Kidney (tissue), 14 donors: ENCODE measurements around the gene TMEM107. TPM values are rescaled to one million over a fixed set of nuclear protein-coding genes. Genes with fewer than 3 reads are reported as not detected.
A peak's percentile ranks its signal among the peaks of the same experiment; 100 is the strongest.
"Not testable (repeated sequence)": the region's sequence is repeated elsewhere in the genome, so short reads cannot be mapped to it uniquely, and the experiment has no call there.

Source experiments
- DNase-seq, 5 donors: peaks; one replicate each; pipeline ENCODE4 v3.0.0-alpha.2; 2013 to 2020
- FAIRE-seq: peaks from 2 replicates; lab custom pipeline; 2012; peaks lifted over from hg19 to GRCh38; lab: Jason Lieb, UNC
- H3K27ac ChIP-seq, 2 donors: one replicate each; pipeline ENCODE4 v1.7.0; 2013; ENCODE audit warnings: low read depth in 2 of 2, low read length in 2 of 2, inconsistent platforms in 1 of 2
- H3K27me3 ChIP-seq: one replicate; pipeline ENCODE4 v1.7.1; 2013; ENCODE audit warnings: low read length, inconsistent platforms; ENCODE audit not compliant: control insufficient read depth, insufficient read depth
- H3K36me3 ChIP-seq, 3 donors: one replicate each; pipeline versions ENCODE4 v1.7.0 to v1.7.1; 2013; ENCODE audit warnings: low read length in 3 of 3, control low read depth in 1 of 3, inconsistent platforms in 1 of 3; ENCODE audit not compliant: insufficient read depth in 3 of 3, control insufficient read depth in 2 of 3
- H3K4me1 ChIP-seq, 3 donors: one replicate each; pipeline versions ENCODE4 v1.7.0 to v1.7.1; 2013; ENCODE audit warnings: low read length in 3 of 3, inconsistent platforms in 1 of 3, low read depth in 1 of 3; ENCODE audit not compliant: control insufficient read depth in 2 of 3, insufficient read depth in 2 of 3
- H3K4me3 ChIP-seq, 3 donors: one replicate each; pipeline versions ENCODE4 v1.7.0 to v1.8.1; 2013; ENCODE audit warnings: low read length in 3 of 3, control low read depth in 1 of 3, inconsistent platforms in 1 of 3
- H3K9ac ChIP-seq, 3 donors: one replicate each; pipeline versions ENCODE4 v1.7.0 to v1.7.1; 2013; ENCODE audit warnings: low read length in 3 of 3, control low read depth in 1 of 3, inconsistent platforms in 1 of 3
- H3K9me3 ChIP-seq, 3 donors: one replicate each; pipeline versions ENCODE4 v1.7.0 to v1.7.1; 2013; ENCODE audit warnings: low read length in 3 of 3, control low read depth in 1 of 3, inconsistent platforms in 1 of 3; ENCODE audit not compliant: control insufficient read depth in 2 of 3, insufficient read depth in 1 of 3
- CTCF ChIP-seq: IDR thresholded peaks from 3 replicates; pipeline ENCODE4 v1.5.1; 2012; ENCODE audit warnings: mild to moderate bottlenecking, moderate library complexity, borderline replicate concordance; ENCODE audit not compliant: insufficient read depth; ENCODE audit errors: extremely low read depth
- intact Hi-C: fragments of 100-400 bp; cut with DNase I; formaldehyde crosslinking; loops from one replicate; pipeline ENCODE4 v1.11.1; 2022
- polyA plus RNA-seq: library from polyadenylated mRNA; stranded (reverse); fragments of 350-450 nt; fragmentation: Illumina TruSeq; extraction: RNeasy Lipid Tissue Mini Kit (QIAGEN cat#74804); gene quantifications from one replicate; pipeline ENCODE4 v1.2.3, GENCODE V29; 2014; ENCODE audit warnings: low read depth, low replicate concordance; ENCODE audit not compliant: insufficient read depth
- total RNA-seq: library from RNA; stranded (reverse); fragmentation: NEBNext Ultra II Directional; extraction: Animal tissue kit (Norgen Biotek cat#: 25700); gene quantifications from one replicate; pipeline ENCODE4 v1.2.1, GENCODE V29; 2021
- donor health status: control.
- donor health status: control.
- donor health status: control.
- donor health status: control.
- donor health status: control.
- donor health status: DM: yes; HTN: yes; CAD: no.
- donor health status: Normal renal cell carcinoma (clear cell type).

TMEM107 gene
- total and polyA plus RNA-seq, 2 donors from 2014 or later = 23.4 to 24.6 TPM

- intact Hi-C loops = no loop called here
- no peak for FAIRE-seq
- peak overlapping the region; percentile 67 to 89 (median 79) for H3K4me3 ChIP-seq
- peak overlapping the region; percentile 48 to 95 (median 95) for H3K9ac ChIP-seq
- no peaks in the 10 kb centered on the region for H3K27me3 ChIP-seq
- H3K9me3 ChIP-seq = no peaks in the 10 kb centered on the region
- H3K4me1 ChIP-seq = peaks cover 0 to 24% (median 11%) of the 10 kb centered on the region in 3 donors
- H3K27ac ChIP-seq = peak overlapping the region; percentile 85 to 88
- no peaks in the 10 kb centered on the region for H3K36me3 ChIP-seq
- peak in 2 of 5 donors; percentile 55 to 73 for DNase-seq
- no peak for TF ChIP-seq CTCF
These were observed 384 bp downstream of the TMEM107 start for GRCh38 chr17:8175795-8176196.

GRCh38 chr17:8173871-8174322 is 2.3 kb downstream of the TMEM107 start:
- intact Hi-C loops = no loop called here
- FAIRE-seq (no peak), DNase-seq (peak in 1 of 5 donors; percentile 45)
- Histone ChIP-seq H3K27ac (peak overlapping the region; percentile 93 to 95), H3K36me3 (no peaks in the 10 kb centered on the region), H3K4me3 (peak overlapping the region; percentile 62 to 92 (median 83)), H3K9me3 (no peaks in the 10 kb centered on the region), H3K4me1 (peaks cover 0 to 24% (median 11%) of the 10 kb centered on the region in 3 donors), H3K27me3 (no peaks in the 10 kb centered on the region), H3K9ac (peak overlapping the region in 2 of 3 donors; percentile 77 to 86)
- TF ChIP-seq CTCF = no peak

- FAIRE-seq = peak; percentile 67
These were observed 2.9 kb downstream of the TMEM107 start for GRCh38 chr17:8173056-8173870.

GRCh38 chr17:8170186-8170585 is 6.0 kb downstream of the TMEM107 start:
- H3K27me3 ChIP-seq, H3K4me3 ChIP-seq, H3K27ac ChIP-seq, intact Hi-C loops, H3K9me3 ChIP-seq, H3K36me3 ChIP-seq, H3K9ac ChIP-seq, FAIRE-seq: not testable (repeated sequence)
- H3K4me1 ChIP-seq = peaks cover 0 to 12% (median 4%) of the 10 kb centered on the region in 3 donors
- DNase-seq = peak in 4 of 5 donors; percentile 43 to 69 (median 48)

More at GRCh38 chr17:8173056-8173870, 2.9 kb downstream of the TMEM107 start:
- Histone ChIP-seq H3K27me3 (no peaks in the 10 kb centered on the region), H3K4me1 (peaks cover 0 to 24% (median 11%) of the 10 kb centered on the region in 3 donors), H3K4me3 (peak overlapping the region; percentile 62 to 92 (median 83)), H3K9me3 (no peaks in the 10 kb centered on the region), H3K27ac (peak overlapping the region; percentile 93 to 95), H3K36me3 (no peaks in the 10 kb centered on the region), H3K9ac (peak overlapping the region; percentile 77 to 86 (median 86))
- peak; percentile 85 to 98 (median 90) for DNase-seq
- intact Hi-C loops = no loop called here
- no peak for TF ChIP-seq CTCF
